GM21619 (cell line): ENCODE measurements around the gene CNPPD1.

ENCODE experiments used
- ATAC-seq: cut with Tn5 transposase; IDR thresholded peaks from one replicate; pipeline ENCODE4 v1.9.1; 2021; ENCODE audit not compliant: unreplicated experiment

CNPPD1 gene

DNA sequence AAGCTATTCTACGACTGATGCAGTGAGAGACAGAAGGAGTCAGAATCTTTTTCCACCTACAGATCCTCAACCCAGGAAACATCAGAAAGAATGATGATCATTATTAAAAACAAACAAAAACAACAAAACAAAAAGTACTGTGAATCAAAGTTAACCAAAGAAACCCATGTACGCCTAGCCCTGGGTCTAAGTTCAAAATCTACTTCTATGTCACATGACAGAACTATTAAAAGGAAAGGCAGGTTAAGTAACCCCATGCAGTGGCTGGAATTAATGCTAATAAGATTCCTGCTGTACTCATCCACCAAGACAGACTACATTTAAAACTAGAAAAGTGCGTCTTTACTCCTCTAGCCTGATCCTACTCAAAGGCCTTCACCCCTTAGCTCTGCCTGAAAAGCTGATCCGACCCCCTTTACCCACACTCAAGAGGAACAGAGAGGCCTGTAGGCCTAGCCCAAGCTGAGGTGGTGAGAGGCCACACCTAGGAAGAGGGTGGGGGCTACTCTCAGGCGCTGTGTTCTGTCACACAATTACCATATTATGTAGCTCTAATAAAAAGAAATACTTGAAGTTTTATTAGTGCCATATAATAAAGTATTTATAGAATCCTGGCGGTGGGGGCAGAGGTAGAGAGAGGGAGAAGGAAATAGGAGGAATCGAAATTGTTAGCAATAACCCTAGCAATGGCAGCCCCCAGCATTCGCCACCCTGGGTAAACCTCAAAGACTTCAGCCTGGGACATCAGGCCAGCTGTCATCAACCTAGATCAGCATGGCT lies 53.2 kb downstream of the CNPPD1 start:
- ATAC-seq: no peak

GRCh38 chr2:219122202-219122980 lies 54.3 kb downstream of the CNPPD1 start:
- no peak for ATAC-seq
